ENCODE measurements around the gene DYNC1LI1. TPM values are rescaled to one million over a fixed set of nuclear protein-coding genes. Genes with fewer than 3 reads are reported as not detected.

The DYNC1LI1 gene
- total RNA-seq = 24.8 and 31.0 TPM in 2 replicates

GRCh38 chr3:32570421-32571191, at the start of gene DYNC1LI1:
Gene DYNC1LI1 (minus strand): TSS chr3:32570858. CDS start chr3:32570770, 88 bp downstream.

GRCh38 chr3:32502118-32502945, 68.3 kb downstream of the DYNC1LI1 start, which contains the start of gene CMTM6:
Gene CMTM6 (minus strand): TSS chr3:32502852. CDS start chr3:32502745, 107 bp downstream.

Other genes with a start within 250 kb of the DYNC1LI1 start
- 15.0 TPM in 2 replicates for gene CMTM7, start 179.0 kb downstream of the DYNC1LI1 start, total RNA-seq
- 59.2 and 99.7 TPM in 2 replicates for gene CMTM6, start 68.0 kb downstream of the DYNC1LI1 start, total RNA-seq
- 15.1 and 24.5 TPM in 2 replicates for gene CNOT10, start 114.3 kb upstream of the DYNC1LI1 start, total RNA-seq
- gene TRIM71, start 247.1 kb upstream of the DYNC1LI1 start, total RNA-seq = under 0.01 TPM in 1 of 2 replicates, not detected in the other